D721Med (cell line): ENCODE data around the gene PDGFB.

Experiments used
- DNase-seq: peaks from one replicate; pipeline ENCODE4 v3.0.0; 2011; ENCODE audit warnings: low spot score; ENCODE audit not compliant: insufficient read length
- FAIRE-seq: peaks from 2 replicates; lab custom pipeline; 2011; peaks lifted over from hg19 to GRCh38; lab: Jason Lieb, UNC
- TF ChIP-seq, protein P1 (sequence below): IDR thresholded peaks from 2 replicates; pipeline ENCODE4 v1.5.1; 2012; ENCODE audit warnings: mild to moderate bottlenecking, control low read depth; ENCODE audit not compliant: insufficient read depth; ENCODE audit errors: missing control alignments

Gene PDGFB

GRCh38 chr22:39182478-39183030 lies 62.2 kb downstream of the PDGFB start:
- no peak for DNase-seq
- TF ChIP-seq, protein P1, sequence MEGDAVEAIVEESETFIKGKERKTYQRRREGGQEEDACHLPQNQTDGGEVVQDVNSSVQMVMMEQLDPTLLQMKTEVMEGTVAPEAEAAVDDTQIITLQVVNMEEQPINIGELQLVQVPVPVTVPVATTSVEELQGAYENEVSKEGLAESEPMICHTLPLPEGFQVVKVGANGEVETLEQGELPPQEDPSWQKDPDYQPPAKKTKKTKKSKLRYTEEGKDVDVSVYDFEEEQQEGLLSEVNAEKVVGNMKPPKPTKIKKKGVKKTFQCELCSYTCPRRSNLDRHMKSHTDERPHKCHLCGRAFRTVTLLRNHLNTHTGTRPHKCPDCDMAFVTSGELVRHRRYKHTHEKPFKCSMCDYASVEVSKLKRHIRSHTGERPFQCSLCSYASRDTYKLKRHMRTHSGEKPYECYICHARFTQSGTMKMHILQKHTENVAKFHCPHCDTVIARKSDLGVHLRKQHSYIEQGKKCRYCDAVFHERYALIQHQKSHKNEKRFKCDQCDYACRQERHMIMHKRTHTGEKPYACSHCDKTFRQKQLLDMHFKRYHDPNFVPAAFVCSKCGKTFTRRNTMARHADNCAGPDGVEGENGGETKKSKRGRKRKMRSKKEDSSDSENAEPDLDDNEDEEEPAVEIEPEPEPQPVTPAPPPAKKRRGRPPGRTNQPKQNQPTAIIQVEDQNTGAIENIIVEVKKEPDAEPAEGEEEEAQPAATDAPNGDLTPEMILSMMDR: no peak
- FAIRE-seq: no peak

GRCh38 chr22:39181778-39182177 lies 63.0 kb downstream of the PDGFB start:
- DNase-seq (no peak), FAIRE-seq (no peak)
- TF ChIP-seq, protein P1: no peak

GRCh38 chr22:39181356-39181755 lies 63.4 kb downstream of the PDGFB start:
- DNase-seq (no peak), FAIRE-seq (no peak)
- TF ChIP-seq, protein P1: no peak

DNA sequence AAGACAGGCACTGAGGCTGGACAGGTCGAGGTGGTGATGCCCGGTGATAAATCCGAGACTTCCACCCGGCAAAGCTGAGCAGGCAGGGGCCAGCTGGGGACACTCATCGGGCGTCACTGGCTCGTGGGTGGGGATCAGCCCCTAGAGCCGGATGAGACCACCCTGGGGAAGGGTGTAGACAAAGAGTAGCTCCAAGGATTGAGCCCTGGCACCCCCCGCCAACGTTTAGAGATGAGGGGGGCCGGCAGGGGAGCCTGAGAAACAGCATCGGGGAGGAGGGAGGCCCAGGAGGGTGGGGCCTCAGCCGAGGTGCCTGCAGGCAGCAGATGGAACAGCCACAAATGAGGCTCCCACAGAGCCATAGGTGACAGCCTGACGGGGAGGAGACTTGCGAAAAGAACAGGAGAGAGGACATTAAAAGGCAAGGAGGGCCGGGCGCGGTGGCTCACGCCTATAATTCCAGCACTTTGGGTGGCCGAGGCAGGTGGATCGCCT lies 64.9 kb downstream of the PDGFB start:
- FAIRE-seq (no peak), DNase-seq (no peak)
- TF ChIP-seq, protein P1: no peak

DNA sequence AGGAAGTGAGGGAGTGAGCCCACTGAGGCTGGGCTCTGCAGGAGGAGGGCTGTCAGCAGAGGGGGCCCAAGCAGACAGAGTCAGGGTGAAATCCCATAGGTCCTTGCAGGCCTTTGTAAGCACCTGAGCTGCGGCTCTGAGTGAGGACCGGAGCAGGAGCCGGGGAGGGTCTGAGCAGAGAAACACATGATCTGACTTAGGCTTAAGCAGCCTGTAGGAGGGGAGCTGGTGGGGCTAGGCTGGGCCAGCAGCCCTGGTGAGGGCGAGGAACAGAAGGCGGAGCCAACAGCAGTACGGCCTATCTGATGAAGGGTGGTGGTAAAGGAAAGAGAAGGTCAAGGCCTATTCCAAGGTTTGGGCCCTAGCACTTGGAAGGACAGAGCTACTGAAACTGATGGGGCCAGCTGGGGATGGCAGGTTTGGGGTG lies 65.4 kb downstream of the PDGFB start:
- FAIRE-seq (no peak), DNase-seq (no peak)
- TF ChIP-seq, protein P1: no peak

GRCh38 chr22:39178206-39179111 lies 66.3 kb downstream of the PDGFB start:
- FAIRE-seq (no peak), DNase-seq (no peak)
- TF ChIP-seq, protein P1: no peak
